ENCODE results near the gene ACTRT2. TPM values are rescaled to one million over a fixed set of nuclear protein-coding genes. Genes with fewer than 3 reads are reported as not detected.
A peak's percentile ranks its signal among the peaks of the same experiment; 100 is the strongest.

Gene ACTRT2
- total RNA-seq, 4 donors from 2014 or later, result not detected

- DNase-seq (ENCODE audit: low spot score) (no peak), ATAC-seq (ENCODE audit: low FRiP score) (peak; percentile 20)
- no peak for TF ChIP-seq CTCF (IDR thresholded peaks at IDR 0.05)
These were observed 49.0 kb downstream of the ACTRT2 start for GRCh38 chr1:3070309-3070643.

DNA sequence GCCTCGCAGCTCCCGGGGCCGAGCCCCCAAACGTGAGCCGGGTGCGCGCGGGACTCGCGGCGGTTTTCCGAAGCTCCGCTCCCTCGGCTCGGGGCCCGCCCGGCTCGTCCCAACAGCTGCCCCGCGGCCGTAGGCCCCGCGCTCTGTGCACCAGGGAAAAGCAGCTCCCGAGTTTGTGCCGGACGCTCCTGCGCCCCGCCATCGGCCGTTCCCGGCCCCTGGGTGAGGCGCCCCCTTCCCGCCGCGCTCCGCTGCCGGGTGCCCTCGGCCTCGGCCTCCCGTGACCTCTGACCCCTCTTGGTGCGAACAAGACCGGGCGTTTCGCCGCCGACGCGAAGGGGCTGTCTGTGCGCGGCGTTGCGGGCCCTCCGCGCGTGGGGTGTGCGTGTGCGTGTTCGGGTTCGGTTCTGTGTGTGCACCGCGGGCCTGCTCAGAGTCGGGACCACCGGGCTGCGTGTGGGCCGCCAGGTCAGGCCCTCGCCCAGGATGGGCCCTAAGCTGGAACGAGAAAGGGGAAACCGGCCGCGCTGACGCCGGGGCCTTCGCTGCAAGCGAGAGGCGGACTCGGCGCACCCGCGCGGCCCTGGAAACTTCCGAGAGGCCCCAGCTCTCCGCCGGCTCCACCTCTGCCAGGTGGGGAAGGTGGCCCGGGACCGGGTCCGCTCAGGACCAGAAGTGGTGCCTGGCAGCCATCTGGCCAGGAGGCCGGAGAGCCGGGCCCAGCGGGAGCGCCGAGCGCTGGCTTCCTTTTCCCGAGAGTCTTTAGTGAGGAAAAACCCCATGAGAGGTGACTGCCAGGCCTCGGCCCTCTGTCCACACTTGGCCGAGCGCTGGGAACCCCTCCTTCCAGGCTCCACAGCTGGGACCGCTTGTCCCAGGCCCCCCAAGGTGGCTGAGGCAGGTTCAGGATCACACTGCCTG, 49.6 kb downstream of the ACTRT2 start:
- no peak for TF ChIP-seq CTCF (IDR thresholded peaks at IDR 0.05)
- no peak for DNase-seq (ENCODE audit: low spot score)
- no peak for ATAC-seq (ENCODE audit: low FRiP score)

DNA sequence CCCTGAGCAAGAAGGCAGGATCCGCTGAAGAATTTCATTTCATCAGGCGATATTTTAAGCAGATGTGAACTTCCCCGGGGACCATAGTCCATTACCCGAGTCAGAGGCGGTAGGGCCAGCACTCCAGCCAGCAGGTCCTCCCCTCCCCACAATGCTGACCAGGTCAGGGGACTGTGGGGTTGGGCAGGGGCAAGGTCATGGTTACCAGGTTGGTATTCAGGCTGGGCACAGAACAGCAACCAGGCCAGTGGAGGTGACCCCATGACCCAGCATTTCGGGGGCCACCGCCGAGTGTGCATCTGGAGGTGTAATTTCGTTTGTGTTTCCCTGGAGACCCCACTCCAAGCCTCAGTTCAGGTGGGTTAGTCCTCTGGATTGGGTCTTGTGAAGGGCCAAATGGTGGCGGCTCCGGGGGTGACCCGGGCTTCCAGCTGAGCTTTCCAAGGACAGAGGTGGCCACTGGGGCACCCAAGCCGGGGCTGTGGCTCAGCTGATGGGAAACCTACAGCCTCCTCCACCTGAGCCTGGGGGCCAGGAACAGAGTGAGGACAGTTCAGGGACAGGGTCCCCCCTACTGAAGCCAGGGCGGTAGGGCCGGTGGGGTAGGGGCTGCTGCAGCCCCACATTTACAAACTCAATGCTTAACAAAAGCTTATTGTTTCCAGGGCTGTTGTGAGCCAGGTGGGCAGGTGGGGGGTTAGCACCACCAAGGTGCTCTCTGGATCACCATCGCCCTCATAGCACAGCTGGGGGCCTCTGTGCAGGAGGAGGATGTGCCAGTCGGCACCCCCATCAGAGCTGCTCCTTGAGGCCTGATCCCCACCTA, 50.5 kb downstream of the ACTRT2 start:
- TF ChIP-seq CTCF (IDR thresholded peaks at IDR 0.05), result no peak
- DNase-seq (ENCODE audit: low spot score) (no peak), ATAC-seq (ENCODE audit: low FRiP score) (no peak)

Other genes with a start within 250 kb of the ACTRT2 start
- gene TTC34, start 219.8 kb upstream of the ACTRT2 start, total RNA-seq, result under 1 TPM; 0.12 to 0.95 (median 0.26) TPM
- gene PRDM16, start 47.7 kb downstream of the ACTRT2 start, total RNA-seq, result 1 to 10 TPM in 2 of 4 donors, under 1 TPM in 2; 0.19 to 3.8 (median 1.8) TPM